SK-N-SH treated with all-trans-retinoic acid at 6 μM for 48 hours (cell line): ENCODE data around the gene MOAP1.

Source experiments
- CSDC2 ChIP-seq: fragments of 250-450 bp; sonication (Bioruptor Pico); IDR thresholded peaks from 2 replicates; pipeline ENCODE4 v1.5.0; 2020; ENCODE audit warnings: mild to moderate bottlenecking, moderate library complexity
- GLIS3 ChIP-seq: fragments of 250-450 bp; sonication (Bioruptor Pico); IDR thresholded peaks from 2 replicates; pipeline ENCODE4 v1.5.0; 2020; ENCODE audit warnings: mild to moderate bottlenecking, moderate library complexity
- RARB ChIP-seq: fragments of 250-450 bp; sonication (Bioruptor Pico); IDR thresholded peaks from 2 replicates; pipeline ENCODE4 v1.8.0; 2021; ENCODE audit warnings: mild to moderate bottlenecking, moderate library complexity
- SNAI2 ChIP-seq: fragments of 250-450 bp; sonication (Bioruptor Pico); IDR thresholded peaks from 2 replicates; pipeline ENCODE4 v1.5.0; 2020; ENCODE audit warnings: mild to moderate bottlenecking, moderate library complexity
- ZFP3 ChIP-seq: fragments of 250-450 bp; sonication (Bioruptor Pico); IDR thresholded peaks from 2 replicates; pipeline ENCODE4 v1.5.0; 2020; ENCODE audit warnings: mild to moderate bottlenecking, moderate library complexity
- ZFP30 ChIP-seq: fragments of 450-650 bp; formaldehyde crosslinking; IDR thresholded peaks from 2 replicates; pipeline ENCODE4 v1.5.0; 2022; ENCODE audit warnings: mild to moderate bottlenecking, moderate library complexity
- ZNF565 ChIP-seq: fragments of 450-650 bp; formaldehyde crosslinking; conservative IDR thresholded peaks from 2 replicates; pipeline ENCODE4 v1.5.0; 2020; ENCODE audit warnings: low read depth, mild to moderate bottlenecking, moderate library complexity
- TF ChIP-seq, protein P1 (sequence below): fragments of 250-450 bp; sonication (Bioruptor Pico); IDR thresholded peaks from 2 replicates; pipeline ENCODE4 v1.5.1; 2021; ENCODE audit warnings: mild to moderate bottlenecking, moderate library complexity

GRCh38 chr14:93212432-93212831 lies 27.7 kb upstream of the MOAP1 start:
- TF ChIP-seq ZFP30 (no peak), ZFP3 (no peak), GLIS3 (no peak), CSDC2 (CRISPR knock-in tag) (no peak), RARB (CRISPR knock-in tag) (no peak), SNAI2 (CRISPR knock-in tag) (no peak), ZNF565 (CRISPR knock-in tag) (no peak)
- TF ChIP-seq, protein P1, sequence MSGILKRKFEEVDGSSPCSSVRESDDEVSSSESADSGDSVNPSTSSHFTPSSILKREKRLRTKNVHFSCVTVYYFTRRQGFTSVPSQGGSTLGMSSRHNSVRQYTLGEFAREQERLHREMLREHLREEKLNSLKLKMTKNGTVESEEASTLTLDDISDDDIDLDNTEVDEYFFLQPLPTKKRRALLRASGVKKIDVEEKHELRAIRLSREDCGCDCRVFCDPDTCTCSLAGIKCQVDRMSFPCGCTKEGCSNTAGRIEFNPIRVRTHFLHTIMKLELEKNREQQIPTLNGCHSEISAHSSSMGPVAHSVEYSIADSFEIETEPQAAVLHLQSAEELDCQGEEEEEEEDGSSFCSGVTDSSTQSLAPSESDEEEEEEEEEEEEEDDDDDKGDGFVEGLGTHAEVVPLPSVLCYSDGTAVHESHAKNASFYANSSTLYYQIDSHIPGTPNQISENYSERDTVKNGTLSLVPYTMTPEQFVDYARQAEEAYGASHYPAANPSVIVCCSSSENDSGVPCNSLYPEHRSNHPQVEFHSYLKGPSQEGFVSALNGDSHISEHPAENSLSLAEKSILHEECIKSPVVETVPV = no peak
